HepG2 (cell line): ENCODE data around the gene NCF2. TPM values are rescaled to one million over a fixed set of nuclear protein-coding genes. Genes with fewer than 3 reads are reported as not detected.

Experiments
- ATAC-seq: fragments of 200-7000 bp; cut with Tn5 transposase; 3 replicates; pipeline ENCODE4 v1.9.1; 2020; ENCODE audit warnings: mild to moderate bottlenecking, moderate library complexity
- BruUV-seq: library from RNA; stranded (reverse); fragments of 400-500 nt; replicated peaks from 2 replicates; lab custom pipeline; 2021; lab: Mats Ljungman, UMichigan
- CTCF ChIA-PET: fragments of 300-600 bp; formaldehyde crosslinking; extraction: SDS; loops from one replicate; lab custom pipeline; 2021; ENCODE audit warnings: low total read pairs, inconsistent platforms, low intra/inter-chr PET ratio; lab: Yijun Ruan, JAX
- POLR2A ChIA-PET: fragments of 350-600 bp; sonication (Branson Sonifier 250); formaldehyde crosslinking; loops from one replicate; lab custom pipeline; 2020; ENCODE audit warnings: antibody characterized with exemption, inconsistent platforms; lab: Yijun Ruan, JAX
- DNase-seq: peaks from one replicate; pipeline ENCODE4 v3.0.0-alpha.2; 2015; ENCODE audit warnings: low spot score
- FAIRE-seq: peaks from 3 replicates; lab custom pipeline; 2011; peaks lifted over from hg19 to GRCh38; lab: Jason Lieb, UNC
- H2AFZ ChIP-seq: one replicate; pipeline ENCODE4 v1.6.1; 2011; ENCODE audit warnings: low read length, inconsistent platforms
- H3K27ac ChIP-seq: fragments of 300-600 bp; 3 replicates; pipeline ENCODE4 v1.8.0; 2011; ENCODE audit warnings: mixed run types, mild to moderate bottlenecking, mixed read lengths, low read length, inconsistent platforms; ENCODE audit not compliant: insufficient read depth; ENCODE audit errors: extremely low read length
- H3K27me3 ChIP-seq, 2 experiments: fragments of 200-600 bp in 1 of 2; 2 replicates in 1 of 2; 3 replicates in 1 of 2; pipeline versions ENCODE4 v1.6.0 to v1.8.0; 2011; ENCODE audit warnings: low read length in 2 of 2, mild to moderate bottlenecking in 2 of 2, moderate library complexity in 2 of 2, inconsistent platforms in 1 of 2; ENCODE audit not compliant: insufficient read depth in 2 of 2, control insufficient read depth in 1 of 2
- H3K36me3 ChIP-seq, 2 experiments: fragments of 200-600 bp in 1 of 2; replicated peaks in 1 of 2; 2 replicates in 1 of 2; 3 replicates in 1 of 2; pipeline versions ENCODE4 v1.5.1 to v1.8.0; 2011; ENCODE audit warnings: low read length in 2 of 2, inconsistent platforms in 1 of 2; ENCODE audit not compliant: insufficient read depth in 2 of 2, control insufficient read depth in 1 of 2
- H3K4me1 ChIP-seq: 2 replicates; pipeline ENCODE4 v1.5.1; 2012; ENCODE audit warnings: low read length, inconsistent platforms; ENCODE audit not compliant: insufficient read depth
- H3K4me2 ChIP-seq: 2 replicates; pipeline ENCODE4 v1.6.0; 2011; ENCODE audit warnings: low read depth, low read length, inconsistent platforms
- H3K4me3 ChIP-seq, 3 experiments: fragments of 200-600 bp in 1 of 3; sonication (generic), shearing (Covaris generic) in 1 of 3; replicated peaks in 1 of 3; 2 replicates each; pipeline ENCODE4 v1.5.1; 2011 to 2016; ENCODE audit warnings: low read length in 3 of 3, inconsistent platforms in 2 of 3, low read depth in 2 of 3, mild to moderate bottlenecking in 2 of 3, control low read depth in 1 of 3, mixed read lengths in 1 of 3; ENCODE audit not compliant: insufficient read depth in 1 of 3
- H3K79me2 ChIP-seq: one replicate; pipeline ENCODE4 v1.6.1; 2011; ENCODE audit warnings: low read length, inconsistent platforms; ENCODE audit not compliant: insufficient read depth
- H3K9ac ChIP-seq: 2 replicates; pipeline ENCODE4 v1.6.0; 2011; ENCODE audit warnings: mild to moderate bottlenecking, low read depth, low read length, inconsistent platforms; ENCODE audit not compliant: insufficient read depth
- H3K9me3 ChIP-seq: 2 replicates; pipeline ENCODE4 v1.5.1; 2012; ENCODE audit warnings: mild to moderate bottlenecking, low read length
- H4K20me1 ChIP-seq: 2 replicates; pipeline ENCODE4 v1.6.0; 2011; ENCODE audit warnings: inconsistent platforms, mild to moderate bottlenecking, low read length, moderate library complexity; ENCODE audit not compliant: insufficient read depth
- BCL6 ChIP-seq: IDR thresholded peaks from 2 replicates; pipeline ENCODE4 v1.6.1; 2016; ENCODE audit warnings: missing genetic modification reagents, missing compliant biosample characterization
- HMGXB3 ChIP-seq: sonication (generic); formaldehyde crosslinking; IDR thresholded peaks from 2 replicates; pipeline ENCODE4 v1.4.0; 2020; ENCODE audit warnings: missing genetic modification reagents, borderline replicate concordance
- ZBTB44 ChIP-seq: sonication (generic); formaldehyde crosslinking; IDR thresholded peaks from 2 replicates; pipeline ENCODE4 v1.4.0; 2020; ENCODE audit warnings: missing genetic modification reagents
- ZNF280D ChIP-seq: sonication (generic); formaldehyde crosslinking; IDR thresholded peaks from 2 replicates; pipeline ENCODE4 v1.5.1; 2020; ENCODE audit warnings: mild to moderate bottlenecking, missing genetic modification reagents
- ZNF513 ChIP-seq: sonication (generic); formaldehyde crosslinking; conservative IDR thresholded peaks from 2 replicates; pipeline ENCODE4 v1.5.0; 2020; ENCODE audit warnings: missing genetic modification reagents
- ZNF841 ChIP-seq: sonication (generic); formaldehyde crosslinking; IDR thresholded peaks from 2 replicates; pipeline ENCODE4 v1.8.1; 2023; ENCODE audit warnings: missing genetic modification reagents, borderline replicate concordance
- WGBS: methylation state at CpG from one replicate; pipeline ENCODE4 v1.1.6; 2017; ENCODE audit warnings: low lambda C conversion rate; 5-methylcytosine and 5-hydroxymethylcytosine counted together
- in situ Hi-C: cut with HindIII; loops from 2 replicates; pipeline ENCODE4 v1.10.0; 2017; ENCODE audit warnings: low pct_unique_long_range_greater_than_20kb; ENCODE audit not compliant: extremely low pct_ligation_motif_present
- intact Hi-C: fragments of 100-400 bp; cut with micrococcal nuclease; formaldehyde crosslinking; loops from one replicate; pipeline ENCODE4 v1.10.0; 2022; ENCODE audit not compliant: unreplicated experiment
- polyA plus RNA-seq, 8 experiments: library from polyadenylated mRNA; depleted of rRNA in 3 of 8; stranded (reverse) in 7 of 8; unstranded in 1 of 8; fragments of >200 nt; fragmentation: Illumina TruSeq in 4 of 8; extraction: Trizol in 4 of 8; gene quantifications; 2 replicates each; pipeline versions ENCODE4 v1.2.1 to v1.2.3, GENCODE V29; 2011 to 2016; ENCODE audit warnings: low read depth in 4 of 8, missing spikeins in 1 of 8, mixed read lengths in 1 of 8; ENCODE audit not compliant: insufficient read depth in 1 of 8
- total RNA-seq, 5 experiments: library from RNA; depleted of rRNA; stranded (reverse); fragments of >200 nt; fragmentation: Illumina TruSeq; extraction: Trizol; gene quantifications; 2 replicates each; pipeline ENCODE4 v1.2.3, GENCODE V29; 2016; ENCODE audit warnings: low read depth in 1 of 5
- TF ChIP-seq, protein P1 (sequence below): IDR thresholded peaks from 2 replicates; pipeline ENCODE4 v1.6.1; 2016; ENCODE audit warnings: missing genetic modification reagents, missing compliant biosample characterization

The NCF2 gene
- total and polyA plus RNA-seq, 2 of the 13 experiments (the other 11 are each of a cell fraction or from before 2014, with no cell fraction given) = 0.18 to 0.46 TPM

DNA sequence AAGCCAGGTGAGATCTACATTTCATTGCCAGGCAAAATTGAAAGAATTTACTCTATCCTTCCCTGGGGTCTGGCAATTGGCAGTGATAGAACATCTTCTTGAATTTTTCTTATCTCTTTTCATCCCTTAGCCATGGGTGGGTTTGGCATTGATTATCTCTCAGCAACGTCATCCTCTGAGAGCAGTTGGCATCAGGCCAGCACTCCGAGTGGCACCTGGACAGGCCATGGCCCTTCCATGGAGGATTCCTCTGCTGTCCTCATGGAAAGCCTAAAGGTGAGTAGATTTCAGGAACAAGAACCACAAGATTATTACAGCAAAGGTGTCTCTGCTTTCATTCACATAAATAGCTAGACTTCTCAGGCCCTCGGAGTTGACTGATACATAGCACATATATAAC is 39.3 kb downstream of the NCF2 start (continued):
- TF ChIP-seq ZNF841 (CRISPR knock-in tag) = no peak
- no peak for TF ChIP-seq ZBTB44 (CRISPR knock-in tag)
- TF ChIP-seq ZNF280D (CRISPR knock-in tag) = no peak
- TF ChIP-seq, protein P1, sequence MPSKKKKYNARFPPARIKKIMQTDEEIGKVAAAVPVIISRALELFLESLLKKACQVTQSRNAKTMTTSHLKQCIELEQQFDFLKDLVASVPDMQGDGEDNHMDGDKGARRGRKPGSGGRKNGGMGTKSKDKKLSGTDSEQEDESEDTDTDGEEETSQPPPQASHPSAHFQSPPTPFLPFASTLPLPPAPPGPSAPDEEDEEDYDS (CRISPR knock-in tag) = no peak

- intact Hi-C loops (loop anchor here (10.0 kb wide), 1 partner anchor 77 kb away; no protein-coding TSS in a partner anchor), in situ Hi-C loops (no loop called here)
- Histone ChIP-seq H3K36me3 (peaks cover 28 to 85% of the 10 kb centered on the region in 2 experiments), H3K27me3 (no peaks in the 10 kb centered on the region), H3K4me3 (no peak overlapping the region), H3K79me2 (no peaks in the 10 kb centered on the region), H3K9ac (no peak overlapping the region), H3K9me3 (no peaks in the 10 kb centered on the region), H3K4me2 (no peak overlapping the region), H3K4me1 (no peaks in the 10 kb centered on the region), H4K20me1 (no peaks in the 10 kb centered on the region), H3K27ac (no peak overlapping the region), H2AFZ (no peak overlapping the region)
- FAIRE-seq = no peak
- no peak for DNase-seq
- WGBS = 94% methylated on average over 1 of the region's 1 CpG
- no peak for ATAC-seq
- ChIA-PET CTCF (no interaction called here), POLR2A (no interaction called here)
- TF ChIP-seq HMGXB3 (CRISPR knock-in tag) (no peak), BCL6 (CRISPR knock-in tag) (no peak), ZNF513 (no peak)
- BruUV-seq = no TSS peak
Observed at GRCh38 chr1:183548116-183548515, 42.1 kb downstream of the NCF2 start.
